Measurements from ENCODE around the gene REELD1.
A peak's percentile ranks its signal among the peaks of the same experiment; 100 is the strongest.

REELD1 gene

DNA sequence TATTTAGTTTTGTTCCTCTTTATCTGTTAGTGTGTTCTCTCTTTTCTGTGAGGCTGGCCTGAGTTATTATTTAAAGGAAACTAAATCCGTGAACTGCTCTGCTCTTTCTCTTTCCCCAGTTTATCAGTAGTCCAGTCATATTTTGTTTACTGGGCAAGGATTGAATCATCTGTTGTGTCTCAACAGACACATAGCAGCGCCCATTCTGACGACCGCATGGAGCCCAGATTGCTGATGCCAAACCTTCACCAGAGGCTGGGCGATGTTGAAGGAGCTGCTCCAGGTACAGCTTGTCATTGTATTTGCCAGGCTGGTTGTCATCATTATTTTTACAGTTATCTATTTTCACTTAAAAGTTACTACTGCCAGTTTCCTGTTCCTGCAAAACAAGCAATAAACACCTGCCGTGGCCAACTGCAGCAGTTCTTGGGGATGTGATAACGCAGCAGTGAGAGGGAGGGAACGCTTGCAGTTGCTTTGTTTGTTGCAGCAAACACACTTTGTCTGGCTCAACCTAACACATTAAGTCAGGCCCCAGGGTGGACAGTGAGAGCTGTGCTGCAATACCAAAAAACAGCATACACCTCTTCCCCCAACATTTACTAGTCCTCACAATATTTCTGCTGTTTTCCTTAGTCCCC, 10.1 kb downstream of the REELD1 start:
- DNase-seq (ENCODE audit: low read depth in 2 of 2): no peak

DNA sequence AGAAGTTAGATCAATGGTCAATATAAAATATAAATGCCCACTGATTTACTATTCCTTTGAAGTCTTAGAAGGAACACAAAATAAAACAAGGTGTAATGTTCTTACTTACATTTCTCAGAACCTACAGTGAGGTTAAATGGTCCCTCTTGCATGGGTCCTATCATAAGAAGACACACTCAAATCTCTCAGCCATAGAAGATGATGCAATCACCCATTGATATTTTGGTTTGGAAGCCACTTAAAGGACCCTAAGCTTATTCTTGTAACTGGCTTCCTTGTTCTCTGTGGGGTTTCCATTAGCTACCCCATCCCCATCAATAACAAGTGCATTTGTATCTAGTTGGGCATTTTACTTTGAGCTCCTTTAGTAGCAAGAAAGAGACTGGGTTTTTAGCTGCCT, 15.1 kb downstream of the REELD1 start:
- no peak for DNase-seq (ENCODE audit: low read depth in 2 of 2)

- no peak for DNase-seq (ENCODE audit: low read depth in 2 of 2)
Observed at GRCh38 chr4:146232131-146232722, 17.9 kb downstream of the REELD1 start.

DNA sequence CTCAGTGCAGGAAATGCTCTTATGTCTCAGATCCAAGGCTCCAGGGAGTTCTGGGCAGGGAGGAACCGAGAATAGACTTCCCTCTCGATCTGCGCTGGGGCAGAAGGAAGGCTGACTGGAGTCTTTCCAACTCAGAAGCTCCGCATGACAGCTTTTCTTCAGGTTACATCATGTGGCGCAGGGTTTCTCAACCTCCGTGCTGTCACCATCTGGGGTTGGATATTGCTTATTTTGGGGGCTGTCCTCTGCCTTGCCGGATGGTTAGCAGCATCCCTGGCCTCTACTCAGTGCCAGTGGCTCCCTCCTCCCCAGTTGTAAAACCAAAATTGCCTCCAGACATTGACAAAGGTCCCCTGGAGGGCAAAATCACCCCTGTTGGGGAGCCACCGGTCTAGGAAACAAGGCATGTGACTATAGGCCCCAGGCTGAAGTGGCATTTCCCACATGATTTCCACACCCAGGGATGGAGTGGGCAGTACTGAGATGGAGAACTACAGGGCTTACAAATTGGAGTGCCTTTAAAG, 21.4 kb downstream of the REELD1 start:
- no peak for DNase-seq (ENCODE audit: low read depth in 2 of 2)

DNA sequence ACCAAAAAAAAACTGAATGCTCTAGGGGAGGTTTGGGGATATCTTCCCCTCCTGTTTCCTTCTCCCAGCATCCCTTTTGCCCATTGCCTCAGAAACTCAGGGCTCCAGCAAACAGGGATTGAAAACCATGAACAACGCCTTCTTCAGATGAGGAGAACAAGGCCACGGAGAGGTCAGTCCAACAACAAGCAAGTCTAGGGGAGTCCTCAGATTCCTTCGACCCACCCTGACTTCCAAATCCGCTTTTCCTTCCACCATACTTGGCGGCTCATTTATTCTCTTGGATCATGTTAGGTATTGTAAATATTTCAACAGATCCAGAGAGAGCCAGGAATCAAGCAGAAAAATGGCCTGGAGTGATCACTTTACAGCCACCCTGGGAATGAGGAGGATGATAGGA, 21.9 kb downstream of the REELD1 start:
- no peak for DNase-seq (ENCODE audit: low read depth in 2 of 2)

DNA sequence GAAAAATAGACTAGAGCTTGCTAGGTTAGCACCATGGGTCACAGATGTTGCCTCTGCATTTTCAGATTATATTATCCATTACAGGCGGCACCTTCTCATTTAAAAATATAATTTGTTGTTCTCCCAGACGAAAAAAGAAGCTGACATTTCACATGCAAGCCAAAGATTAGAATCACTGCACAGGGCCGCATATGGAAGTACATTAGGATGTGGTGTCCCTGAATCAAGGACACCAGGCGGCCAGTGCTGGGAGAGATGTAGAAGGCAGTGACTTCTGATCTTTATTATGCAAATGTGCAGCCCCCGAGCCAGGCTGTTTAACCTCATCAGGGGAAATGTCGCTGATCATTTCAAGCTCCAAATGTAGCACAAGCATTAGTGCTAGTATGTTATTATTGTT, 22.8 kb downstream of the REELD1 start:
- no peak for DNase-seq (ENCODE audit: low read depth in 2 of 2)

- no peak for DNase-seq (ENCODE audit: low read depth in 2 of 2)
Observed at GRCh38 chr4:146238107-146238506, 23.8 kb downstream of the REELD1 start.

GRCh38 chr4:146243141-146243882, 29.0 kb downstream of the REELD1 start:
- peak; percentile 43 to 67 for DNase-seq (ENCODE audit: low read depth in 2 of 2)

DNA sequence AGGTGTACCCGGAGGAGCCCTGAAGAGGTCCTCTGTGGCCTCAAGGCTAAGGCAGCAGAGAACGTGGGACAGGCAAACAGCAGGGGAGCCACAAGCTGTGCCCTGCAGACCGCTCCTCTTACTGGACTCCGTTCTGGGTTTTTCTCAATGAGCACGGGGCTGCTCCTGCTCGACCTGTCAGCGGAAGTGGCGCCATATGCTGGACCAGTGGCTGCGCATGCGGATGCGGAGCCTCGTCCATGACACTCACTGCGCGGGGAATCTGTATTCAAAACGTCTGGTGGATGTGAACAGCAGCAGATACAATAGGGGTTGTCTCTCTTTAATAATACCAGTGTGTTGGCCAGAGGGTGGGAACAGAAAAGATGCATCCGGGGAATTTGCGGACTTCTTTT, 29.5 kb downstream of the REELD1 start:
- DNase-seq (ENCODE audit: low read depth in 2 of 2): no peak

GRCh38 chr4:146244496-146244895, 30.2 kb downstream of the REELD1 start:
- DNase-seq (ENCODE audit: low read depth in 2 of 2): no peak

DNA sequence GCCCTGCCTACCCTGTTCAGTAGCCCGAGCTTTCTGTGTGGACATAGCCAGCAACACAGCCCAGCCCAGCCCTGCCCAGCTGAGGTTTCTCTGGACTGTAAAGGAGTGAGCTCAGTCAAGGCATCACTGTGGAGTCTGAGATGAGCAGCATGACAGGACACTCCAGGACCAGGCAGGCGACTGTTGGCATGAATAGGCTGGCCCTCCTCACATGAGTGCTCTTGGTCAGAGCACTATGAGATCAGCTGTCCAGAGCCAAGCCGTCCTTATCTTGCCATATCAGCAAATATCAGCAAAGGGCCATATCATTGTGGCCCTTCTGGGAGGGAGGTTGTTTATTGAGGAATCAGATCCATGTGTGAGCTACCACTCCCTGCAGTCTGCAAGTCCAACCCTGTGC, 30.9 kb downstream of the REELD1 start:
- DNase-seq (ENCODE audit: low read depth in 2 of 2): no peak

DNA sequence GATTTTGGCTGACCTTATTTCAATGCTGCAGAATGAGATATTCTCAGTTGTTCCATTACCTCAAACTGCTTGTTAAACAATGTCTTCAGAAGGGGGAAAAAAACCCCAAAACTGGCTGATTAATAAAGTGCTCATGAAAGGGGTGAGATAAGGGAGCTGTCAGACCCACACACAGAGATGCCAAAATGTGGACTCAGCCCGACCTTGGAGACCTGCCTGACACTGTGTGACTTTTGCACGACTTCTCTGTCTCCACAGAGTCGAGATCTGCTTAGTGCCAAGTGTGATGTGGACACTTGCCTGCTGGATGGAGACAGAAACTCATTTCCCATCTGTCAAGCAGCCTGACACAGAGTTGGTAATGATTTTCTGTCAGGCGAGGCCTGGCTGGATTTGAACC, 31.5 kb downstream of the REELD1 start:
- DNase-seq (ENCODE audit: low read depth in 2 of 2): no peak

DNA sequence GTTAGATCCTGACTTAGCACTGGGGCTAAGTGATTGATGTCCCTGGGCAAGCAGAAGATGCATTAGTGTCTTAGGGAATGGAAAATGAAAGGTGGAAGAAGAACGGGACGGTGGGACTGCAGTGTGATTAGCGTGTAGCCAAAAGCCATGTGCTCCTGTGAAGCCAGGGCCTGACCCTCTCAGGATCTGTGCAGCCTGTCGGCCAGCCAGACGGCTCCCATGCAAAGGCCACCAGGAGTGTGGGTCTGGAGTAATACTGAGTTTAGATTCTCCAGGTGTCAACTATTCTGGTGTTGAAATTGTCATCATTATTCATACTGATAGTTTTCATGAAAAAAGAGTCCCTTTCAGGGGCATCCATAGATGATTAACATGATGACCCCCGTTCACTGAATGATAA, 32.0 kb downstream of the REELD1 start:
- DNase-seq (ENCODE audit: low read depth in 2 of 2): no peak

DNA sequence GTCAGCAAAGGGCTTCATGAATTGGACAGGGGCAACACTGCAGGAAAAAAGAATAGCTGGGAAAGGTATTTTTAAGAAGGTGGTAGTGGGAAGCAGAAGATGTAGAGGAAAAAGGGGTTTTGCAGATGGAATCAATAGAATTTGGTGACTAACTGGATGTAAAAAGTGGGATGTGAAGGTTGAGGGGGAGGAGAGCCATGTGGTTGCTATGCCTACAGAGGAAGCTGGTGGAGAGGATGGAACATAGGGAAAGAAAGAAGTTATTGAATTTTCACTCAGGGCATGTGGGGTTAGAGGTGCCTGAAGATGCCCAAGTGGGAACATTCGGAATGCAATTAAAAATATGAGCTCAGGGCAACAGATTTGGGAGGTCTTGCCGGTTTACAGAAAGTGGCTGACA, 33.0 kb downstream of the REELD1 start:
- DNase-seq (ENCODE audit: low read depth in 2 of 2): no peak

GRCh38 chr4:146252969-146253611, 38.8 kb downstream of the REELD1 start:
- no peak for DNase-seq (ENCODE audit: low read depth in 2 of 2)

GRCh38 chr4:146255463-146255862, 41.1 kb downstream of the REELD1 start:
- no peak for DNase-seq (ENCODE audit: low read depth in 2 of 2)

DNA sequence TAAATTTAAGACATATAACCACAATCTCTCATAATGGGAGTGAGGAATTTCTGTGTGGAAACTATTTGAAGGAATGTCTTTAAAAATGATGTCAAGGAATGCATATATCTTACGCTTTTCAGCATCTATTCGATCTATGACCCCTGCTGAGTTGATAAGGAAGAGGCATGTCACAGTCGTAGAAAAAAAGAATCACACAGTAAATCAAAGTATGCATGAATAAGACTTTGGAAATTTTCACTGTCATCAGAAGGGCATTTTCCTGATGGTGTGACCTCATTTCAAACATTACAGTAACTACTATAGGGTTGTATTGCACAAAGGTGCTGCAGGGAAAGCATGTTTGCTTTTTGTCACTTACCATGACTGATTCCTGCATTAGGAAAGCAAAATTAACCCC, 41.5 kb downstream of the REELD1 start:
- no peak for DNase-seq (ENCODE audit: low read depth in 2 of 2)

DNA sequence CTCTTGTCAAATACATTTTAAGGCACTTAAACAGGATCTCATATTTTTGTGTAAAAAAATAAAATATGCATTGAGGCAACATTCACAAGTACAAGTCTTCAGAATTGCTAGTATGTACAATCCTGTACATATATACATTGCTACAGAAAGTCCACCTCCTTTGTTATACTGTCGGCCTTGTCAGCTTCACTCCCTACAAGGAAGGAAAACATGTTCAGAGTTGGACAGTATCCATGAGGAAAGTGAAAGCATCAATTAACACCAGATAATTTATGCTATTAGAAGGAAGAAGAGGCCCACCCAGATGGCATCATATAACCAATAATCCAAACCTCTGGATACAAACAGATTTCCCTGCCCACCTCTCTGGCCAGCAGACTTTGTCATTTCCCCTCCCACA, 42.0 kb downstream of the REELD1 start:
- DNase-seq (ENCODE audit: low read depth in 2 of 2): no peak

DNA sequence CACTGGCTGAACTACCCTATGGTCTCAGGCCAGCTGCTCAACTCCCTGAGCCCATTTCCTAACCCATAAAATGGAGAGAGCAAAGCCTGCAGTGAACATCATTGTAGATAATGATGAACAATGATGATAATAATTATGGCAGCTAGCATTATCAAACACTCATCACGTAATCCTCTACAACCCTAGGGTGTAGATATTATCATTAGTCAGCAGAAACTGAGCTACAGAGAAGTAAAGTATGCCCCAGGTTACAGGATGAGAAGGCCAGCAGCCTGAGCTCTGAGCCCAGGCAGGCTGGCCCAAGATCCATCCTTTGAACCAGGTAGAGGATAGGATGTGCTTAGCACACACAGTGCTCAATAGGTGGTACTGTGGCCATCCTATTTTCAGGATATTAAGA, 43.2 kb downstream of the REELD1 start:
- DNase-seq (ENCODE audit: low read depth in 2 of 2): no peak

- DNase-seq (ENCODE audit: low read depth in 2 of 2): no peak
Observed at GRCh38 chr4:146260521-146260920, 46.2 kb downstream of the REELD1 start.

DNA sequence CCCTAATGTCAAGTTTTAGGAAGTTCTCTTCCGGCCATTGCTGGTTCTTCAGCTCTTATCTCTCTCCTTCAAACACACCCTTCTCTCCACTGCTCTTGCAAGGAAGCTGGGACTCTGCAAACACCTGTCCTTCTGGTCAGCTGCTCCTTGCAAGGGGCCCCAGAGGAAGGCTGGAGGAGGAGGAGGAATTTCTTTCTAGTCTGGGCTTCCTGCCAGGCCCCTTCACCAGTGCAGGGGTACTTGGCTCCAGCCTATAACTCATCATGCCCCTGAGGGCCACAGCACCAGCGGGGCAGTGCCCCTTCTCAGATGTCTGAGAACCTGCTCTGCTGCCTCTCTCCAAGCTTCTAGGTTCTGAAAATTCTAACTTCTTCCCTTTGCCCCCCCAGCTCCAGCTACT, 46.7 kb downstream of the REELD1 start:
- no peak for DNase-seq (ENCODE audit: low read depth in 2 of 2)

DNA sequence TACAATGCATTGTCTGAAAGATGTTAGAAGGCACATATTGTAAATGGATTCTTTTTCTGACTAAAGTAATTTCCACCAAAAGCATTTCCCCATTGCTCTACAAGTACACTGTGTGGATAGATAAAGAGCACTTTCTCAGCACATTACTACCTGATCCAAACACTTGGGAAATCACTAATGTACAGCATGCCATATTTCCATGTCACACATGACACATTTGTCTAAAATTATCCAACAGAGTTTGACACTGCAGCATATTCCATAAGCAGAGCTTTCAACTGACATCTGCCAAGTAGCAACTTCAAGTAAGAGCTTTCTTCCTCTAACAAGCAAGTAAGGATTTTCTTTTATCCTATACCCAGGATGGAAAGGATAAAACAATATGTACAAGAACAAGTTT, 49.5 kb downstream of the REELD1 start:
- no peak for DNase-seq (ENCODE audit: low read depth in 2 of 2)
